Measurements from ENCODE around the gene CCDC80. TPM values are rescaled to one million over a fixed set of nuclear protein-coding genes. Genes with fewer than 3 reads are reported as not detected.
A peak's percentile ranks its signal among the peaks of the same experiment; 100 is the strongest.

CCDC80 gene, protein sequence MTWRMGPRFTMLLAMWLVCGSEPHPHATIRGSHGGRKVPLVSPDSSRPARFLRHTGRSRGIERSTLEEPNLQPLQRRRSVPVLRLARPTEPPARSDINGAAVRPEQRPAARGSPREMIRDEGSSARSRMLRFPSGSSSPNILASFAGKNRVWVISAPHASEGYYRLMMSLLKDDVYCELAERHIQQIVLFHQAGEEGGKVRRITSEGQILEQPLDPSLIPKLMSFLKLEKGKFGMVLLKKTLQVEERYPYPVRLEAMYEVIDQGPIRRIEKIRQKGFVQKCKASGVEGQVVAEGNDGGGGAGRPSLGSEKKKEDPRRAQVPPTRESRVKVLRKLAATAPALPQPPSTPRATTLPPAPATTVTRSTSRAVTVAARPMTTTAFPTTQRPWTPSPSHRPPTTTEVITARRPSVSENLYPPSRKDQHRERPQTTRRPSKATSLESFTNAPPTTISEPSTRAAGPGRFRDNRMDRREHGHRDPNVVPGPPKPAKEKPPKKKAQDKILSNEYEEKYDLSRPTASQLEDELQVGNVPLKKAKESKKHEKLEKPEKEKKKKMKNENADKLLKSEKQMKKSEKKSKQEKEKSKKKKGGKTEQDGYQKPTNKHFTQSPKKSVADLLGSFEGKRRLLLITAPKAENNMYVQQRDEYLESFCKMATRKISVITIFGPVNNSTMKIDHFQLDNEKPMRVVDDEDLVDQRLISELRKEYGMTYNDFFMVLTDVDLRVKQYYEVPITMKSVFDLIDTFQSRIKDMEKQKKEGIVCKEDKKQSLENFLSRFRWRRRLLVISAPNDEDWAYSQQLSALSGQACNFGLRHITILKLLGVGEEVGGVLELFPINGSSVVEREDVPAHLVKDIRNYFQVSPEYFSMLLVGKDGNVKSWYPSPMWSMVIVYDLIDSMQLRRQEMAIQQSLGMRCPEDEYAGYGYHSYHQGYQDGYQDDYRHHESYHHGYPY
- total RNA-seq = 148 TPM
- long read RNA-seq, full-length matches to known transcripts = 10 of 154 reads
- long read RNA-seq, partial matches to known transcripts = 89 of 154 reads
- long read RNA-seq, other reads (novel, unspliced or antisense) = 55 of 154 reads

DNA sequence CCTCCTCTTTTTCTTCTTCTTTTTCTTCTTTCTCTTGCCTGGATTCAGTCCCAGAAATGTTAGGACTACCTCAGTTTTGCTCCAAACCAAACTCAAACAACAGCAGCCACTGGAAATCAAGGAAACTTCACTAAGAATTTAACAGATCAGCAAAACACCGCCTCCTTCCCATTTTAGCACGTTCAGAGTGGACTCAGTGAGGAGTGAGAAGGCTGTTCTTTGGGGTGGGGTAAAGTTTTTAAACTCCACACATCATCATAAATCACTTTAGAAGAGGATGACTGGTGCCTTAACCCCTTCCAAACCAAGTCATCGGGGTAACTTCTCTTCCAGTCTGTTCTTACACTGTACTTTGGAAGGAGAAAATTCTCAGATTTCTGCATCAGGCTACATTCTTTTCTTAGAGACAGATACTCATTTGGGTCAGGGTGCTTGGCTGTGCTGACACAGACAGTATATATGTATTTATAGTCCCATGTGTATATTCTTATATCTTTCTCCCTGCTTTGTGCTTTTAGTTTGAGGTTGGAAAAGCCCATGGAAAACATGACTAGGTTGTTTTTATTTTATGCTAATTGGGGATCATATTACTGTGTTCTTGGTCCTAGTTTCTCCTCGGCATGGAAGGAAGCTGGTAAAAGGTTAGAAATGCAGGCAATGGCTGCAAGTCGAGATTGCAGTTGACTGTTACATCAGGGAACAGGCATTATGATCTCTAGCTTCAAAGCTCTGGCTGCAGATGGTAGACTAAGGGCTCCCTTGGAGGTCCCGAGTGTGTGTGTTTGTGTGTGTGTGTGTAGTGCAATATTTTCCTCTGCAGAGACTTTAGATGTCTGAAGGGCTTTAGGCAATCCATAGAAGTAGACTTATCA lies at the start of gene CCDC80:
TSS of gene CCDC80 (minus strand) at position 214 of the 872 bp plus-strand sequence. CDS start 1,238 bp downstream, outside the sequence.
- TF ChIP-seq, protein P1, sequence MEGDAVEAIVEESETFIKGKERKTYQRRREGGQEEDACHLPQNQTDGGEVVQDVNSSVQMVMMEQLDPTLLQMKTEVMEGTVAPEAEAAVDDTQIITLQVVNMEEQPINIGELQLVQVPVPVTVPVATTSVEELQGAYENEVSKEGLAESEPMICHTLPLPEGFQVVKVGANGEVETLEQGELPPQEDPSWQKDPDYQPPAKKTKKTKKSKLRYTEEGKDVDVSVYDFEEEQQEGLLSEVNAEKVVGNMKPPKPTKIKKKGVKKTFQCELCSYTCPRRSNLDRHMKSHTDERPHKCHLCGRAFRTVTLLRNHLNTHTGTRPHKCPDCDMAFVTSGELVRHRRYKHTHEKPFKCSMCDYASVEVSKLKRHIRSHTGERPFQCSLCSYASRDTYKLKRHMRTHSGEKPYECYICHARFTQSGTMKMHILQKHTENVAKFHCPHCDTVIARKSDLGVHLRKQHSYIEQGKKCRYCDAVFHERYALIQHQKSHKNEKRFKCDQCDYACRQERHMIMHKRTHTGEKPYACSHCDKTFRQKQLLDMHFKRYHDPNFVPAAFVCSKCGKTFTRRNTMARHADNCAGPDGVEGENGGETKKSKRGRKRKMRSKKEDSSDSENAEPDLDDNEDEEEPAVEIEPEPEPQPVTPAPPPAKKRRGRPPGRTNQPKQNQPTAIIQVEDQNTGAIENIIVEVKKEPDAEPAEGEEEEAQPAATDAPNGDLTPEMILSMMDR (IDR thresholded peaks at IDR 0.05) = no peak
- intact Hi-C loops (cut with DNase I) = loop anchor here (5.0 kb wide), 1 partner anchor 336 kb away; the partner anchor contains the start of gene CD200R1
- Histone ChIP-seq H3K27ac (peak within 1 kb of the TSS; percentile 50), H3K4me1 (peaks cover 25% of the 10 kb centered on the region), H3K27me3 (ENCODE audit: low read depth) (no peaks in the 10 kb centered on the region), H3K36me3 (no peaks in the 10 kb centered on the region), H3K4me3 (peak within 1 kb of the TSS; percentile 40), H3K9me3 (no peaks in the 10 kb centered on the region)
- DNase-seq (no peak), ATAC-seq (peak; percentile 28 to 39)

DNA sequence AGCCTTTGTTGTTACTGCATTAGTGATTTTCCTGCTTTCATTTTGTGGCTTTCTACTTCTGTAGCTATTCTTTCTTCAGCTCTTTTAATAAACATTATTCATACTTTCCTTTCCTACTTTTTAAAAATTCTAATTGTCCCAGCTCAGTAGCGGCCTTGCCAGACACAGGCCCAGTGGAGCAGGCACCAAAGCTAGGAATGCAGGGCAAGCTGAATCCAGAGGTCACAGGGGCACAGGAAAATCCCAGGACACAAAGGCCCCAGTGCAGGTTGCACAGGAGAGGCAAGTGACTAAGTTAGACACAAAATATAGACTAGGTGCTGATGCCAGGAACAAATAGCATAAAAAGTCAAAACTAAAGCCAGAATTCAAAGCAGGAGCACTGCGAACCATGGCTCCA lies 49.0 kb upstream of the CCDC80 start:
- intact Hi-C loops (cut with DNase I) = no loop called here
- DNase-seq = no peak
- no peak for ATAC-seq

DNA sequence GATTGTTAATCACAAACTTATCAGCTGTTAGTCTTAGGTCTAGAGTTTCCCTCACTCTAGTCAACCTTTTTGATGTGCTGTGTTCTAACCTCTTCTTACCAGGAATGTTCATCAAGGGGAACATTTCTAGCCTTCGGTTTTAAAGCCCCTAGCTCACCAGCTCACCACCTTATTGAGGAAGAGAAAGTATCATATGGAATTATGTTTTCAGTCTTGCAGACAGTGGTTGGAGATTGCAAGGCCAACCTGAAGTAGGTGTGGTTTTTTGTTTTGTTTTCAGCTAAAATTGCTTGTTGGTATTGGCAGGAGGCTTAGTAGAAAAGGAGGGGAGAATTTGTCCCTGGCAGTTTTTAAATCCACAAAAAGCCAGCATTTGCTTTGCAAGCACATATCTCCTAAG lies 48.4 kb upstream of the CCDC80 start:
- Histone ChIP-seq H3K36me3 (no peaks in the 10 kb centered on the region), H3K27ac (no peak overlapping the region), H3K4me3 (no peak overlapping the region), H3K4me1 (no peaks in the 10 kb centered on the region), H3K9me3 (no peaks in the 10 kb centered on the region), H3K27me3 (ENCODE audit: low read depth) (no peaks in the 10 kb centered on the region)
- intact Hi-C loops (cut with DNase I) = no loop called here
- TF ChIP-seq, protein P1 (IDR thresholded peaks at IDR 0.05) = no peak
- DNase-seq (no peak), ATAC-seq (no peak)

More for the DNA sequence above, 49.0 kb upstream of the CCDC80 start:
- no peaks in the 10 kb centered on the region for H3K9me3 ChIP-seq
- H3K4me3 ChIP-seq = no peak overlapping the region
- TF ChIP-seq, protein P1 (IDR thresholded peaks at IDR 0.05) = no peak
- no peaks in the 10 kb centered on the region for H3K27me3 ChIP-seq (ENCODE audit: low read depth)
- H3K36me3 ChIP-seq = no peaks in the 10 kb centered on the region
- no peak overlapping the region for H3K27ac ChIP-seq
- no peaks in the 10 kb centered on the region for H3K4me1 ChIP-seq

DNA sequence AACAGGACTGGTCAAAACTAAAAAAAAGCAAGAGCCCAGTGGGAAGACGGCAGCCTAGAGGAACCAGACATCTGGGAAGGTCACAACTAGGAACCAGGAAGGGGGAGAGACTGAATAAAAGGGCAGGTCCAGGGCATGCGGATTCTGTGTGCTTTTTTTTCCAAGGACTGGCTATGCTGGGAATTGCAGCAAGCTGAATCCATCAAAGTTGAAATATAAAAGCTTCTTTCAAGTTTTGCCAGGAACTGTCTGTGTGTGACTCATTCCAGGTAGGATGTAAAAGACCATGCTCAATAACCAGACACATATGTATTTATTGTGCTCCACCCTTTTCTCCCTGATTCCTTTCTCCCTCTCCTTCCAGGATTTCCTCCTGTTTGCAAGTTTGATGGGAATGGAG lies 47.9 kb upstream of the CCDC80 start:
- no peaks in the 10 kb centered on the region for H3K4me1 ChIP-seq
- intact Hi-C loops (cut with DNase I) = no loop called here
- no peak overlapping the region for H3K27ac ChIP-seq
- H3K9me3 ChIP-seq = no peaks in the 10 kb centered on the region
- no peaks in the 10 kb centered on the region for H3K27me3 ChIP-seq (ENCODE audit: low read depth)
- no peaks in the 10 kb centered on the region for H3K36me3 ChIP-seq
- no peak overlapping the region for H3K4me3 ChIP-seq
- TF ChIP-seq, protein P1 (IDR thresholded peaks at IDR 0.05) = no peak
- DNase-seq (no peak), ATAC-seq (no peak)
